CD4-positive, alpha-beta T cell (primary cell): ENCODE results near the gene MORN5. TPM values are rescaled to one million over a fixed set of nuclear protein-coding genes. Genes with fewer than 3 reads are reported as not detected.

Source experiments
- ATAC-seq: fragments of 200-7000 bp; cut with Tn5 transposase; one replicate; pipeline ENCODE4 v1.10.0; 2022; ENCODE audit warnings: mild to moderate bottlenecking; ENCODE audit not compliant: poor library complexity
- CTCF ChIA-PET: fragments of 350-600 bp; sonication (Branson Sonifier 250); formaldehyde crosslinking; loops from one replicate; lab custom pipeline; 2021; ENCODE audit warnings: antibody characterized with exemption, inconsistent platforms; lab: Charles Lee
- POLR2A ChIA-PET: fragments of 350-600 bp; sonication (Branson Sonifier 250); formaldehyde crosslinking; loops from one replicate; lab custom pipeline; 2021; ENCODE audit warnings: antibody characterized with exemption, inconsistent platforms; lab: Charles Lee
- DNase-seq, 14 experiments: peaks; one replicate each; pipeline ENCODE4 v3.0.0-alpha.2; 2013 to 2020; ENCODE audit warnings: mixed read lengths in 2 of 14
- H3K27ac ChIP-seq, 2 donors: one replicate each; pipeline versions ENCODE4 v1.5.1 to v1.7.0; 2013; ENCODE audit warnings: low read length in 2 of 2, low read depth in 1 of 2, mild to moderate bottlenecking in 1 of 2
- H3K27me3 ChIP-seq, 2 experiments: 1 replicate in 1 of 2; 2 replicates in 1 of 2; pipeline versions ENCODE4 v1.6.1 to v1.7.0; 2013; ENCODE audit warnings: low read length in 2 of 2, control low read depth in 1 of 2, mild to moderate bottlenecking in 1 of 2, moderate library complexity in 1 of 2; ENCODE audit not compliant: insufficient read depth in 2 of 2, control insufficient read depth in 1 of 2
- H3K36me3 ChIP-seq: one replicate; pipeline ENCODE4 v1.6.1; 2013; ENCODE audit warnings: low read length, control low read depth; ENCODE audit not compliant: insufficient read depth
- H3K4me1 ChIP-seq: one replicate; pipeline ENCODE4 v1.6.1; 2013; ENCODE audit warnings: low read length, control low read depth; ENCODE audit not compliant: insufficient read depth
- H3K4me3 ChIP-seq: one replicate; pipeline ENCODE4 v1.5.1; 2013; ENCODE audit warnings: mild to moderate bottlenecking, low read length, moderate library complexity
- H3K9me3 ChIP-seq, 2 experiments: 1 replicate in 1 of 2; 2 replicates in 1 of 2; pipeline versions ENCODE4 v1.6.1 to v1.7.0; 2013; ENCODE audit warnings: low read length in 2 of 2, mild to moderate bottlenecking in 2 of 2, control low read depth in 1 of 2, moderate library complexity in 1 of 2; ENCODE audit not compliant: control insufficient read depth in 1 of 2, insufficient read depth in 1 of 2
- H3K27ac Mint-ChIP-seq: one replicate; pipeline ENCODE4 v1.8.0; 2020; ENCODE audit warnings: mixed read lengths
- H3K27me3 Mint-ChIP-seq: one replicate; pipeline ENCODE4 v1.8.0; 2021; ENCODE audit warnings: mixed read lengths
- H3K36me3 Mint-ChIP-seq: one replicate; pipeline ENCODE4 v1.8.0; 2021; ENCODE audit warnings: low read depth, mixed read lengths
- H3K4me1 Mint-ChIP-seq: one replicate; pipeline ENCODE4 v1.8.0; 2021; ENCODE audit warnings: low read depth, mixed read lengths
- H3K4me3 Mint-ChIP-seq: one replicate; pipeline ENCODE4 v1.8.0; 2020; ENCODE audit warnings: mild to moderate bottlenecking, mixed read lengths
- H3K9me3 Mint-ChIP-seq: one replicate; pipeline ENCODE4 v1.8.0; 2020; ENCODE audit warnings: mixed read lengths
- intact Hi-C, 2 experiments: fragments of 100-400 bp; cut with DNase I in 1 of 2; cut with micrococcal nuclease in 1 of 2; formaldehyde crosslinking; loops; one replicate each; pipeline versions ENCODE4 v1.15.1 to v1.9.0; 2023 to 2025; cut with DNase I, micrococcal nuclease
- total RNA-seq, 174 experiments: library from RNA in 2 of 174; stranded (reverse) in 2 of 174; gene quantifications; one replicate each; pipeline ENCODE4 v1.2.3 and lab custom pipeline; 2021 to 2026
- TF ChIP-seq, protein P1 (sequence below): fragments of 200-600 bp; IDR thresholded peaks from one replicate; pipeline ENCODE4 v1.8.0; 2022; ENCODE audit warnings: antibody characterized with exemption, mild to moderate bottlenecking

MORN5 gene
- total RNA-seq, 2 experiments from 2014 or later, result not detected

DNA sequence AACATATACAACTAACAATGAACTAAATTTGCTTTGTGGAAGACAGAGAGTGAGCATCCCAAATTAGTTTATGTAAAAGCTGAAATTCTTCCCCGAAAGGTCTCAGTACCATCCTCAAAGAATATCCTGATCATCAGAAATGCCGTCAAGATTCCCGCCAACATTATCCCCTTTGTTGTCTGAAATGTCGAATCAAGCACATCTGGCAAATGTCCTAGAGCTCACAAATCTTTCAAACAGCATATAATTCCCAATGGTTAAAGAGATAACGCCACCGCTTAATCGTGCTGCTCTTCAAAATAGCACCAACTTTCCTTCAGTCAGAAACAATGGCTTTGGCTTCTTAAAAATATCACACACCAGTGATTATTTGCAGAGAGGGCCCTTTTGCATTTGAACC is 23.8 kb downstream of the MORN5 start:
- no peaks in the 10 kb centered on the region for H3K9me3 ChIP-seq
- no peak overlapping the region for H3K27ac Mint-ChIP-seq
- peaks cover 12% of the 10 kb centered on the region for H3K27me3 Mint-ChIP-seq
- H3K4me3 Mint-ChIP-seq, result no peak overlapping the region
- H3K27ac ChIP-seq, result no peak overlapping the region
- peaks cover 0 to 4% of the 10 kb centered on the region in 2 experiments for H3K27me3 ChIP-seq
- no peaks in the 10 kb centered on the region for H3K36me3 Mint-ChIP-seq
- ChIA-PET POLR2A (no interaction called here), CTCF (no interaction called here)
- no peaks in the 10 kb centered on the region for H3K4me1 ChIP-seq
- no peak for DNase-seq
- no peaks in the 10 kb centered on the region for H3K4me1 Mint-ChIP-seq
- no peak overlapping the region for H3K4me3 ChIP-seq
- no peak for ATAC-seq
- H3K36me3 ChIP-seq, result no peaks in the 10 kb centered on the region
- intact Hi-C loops, result no loop called here
- TF ChIP-seq, protein P1, sequence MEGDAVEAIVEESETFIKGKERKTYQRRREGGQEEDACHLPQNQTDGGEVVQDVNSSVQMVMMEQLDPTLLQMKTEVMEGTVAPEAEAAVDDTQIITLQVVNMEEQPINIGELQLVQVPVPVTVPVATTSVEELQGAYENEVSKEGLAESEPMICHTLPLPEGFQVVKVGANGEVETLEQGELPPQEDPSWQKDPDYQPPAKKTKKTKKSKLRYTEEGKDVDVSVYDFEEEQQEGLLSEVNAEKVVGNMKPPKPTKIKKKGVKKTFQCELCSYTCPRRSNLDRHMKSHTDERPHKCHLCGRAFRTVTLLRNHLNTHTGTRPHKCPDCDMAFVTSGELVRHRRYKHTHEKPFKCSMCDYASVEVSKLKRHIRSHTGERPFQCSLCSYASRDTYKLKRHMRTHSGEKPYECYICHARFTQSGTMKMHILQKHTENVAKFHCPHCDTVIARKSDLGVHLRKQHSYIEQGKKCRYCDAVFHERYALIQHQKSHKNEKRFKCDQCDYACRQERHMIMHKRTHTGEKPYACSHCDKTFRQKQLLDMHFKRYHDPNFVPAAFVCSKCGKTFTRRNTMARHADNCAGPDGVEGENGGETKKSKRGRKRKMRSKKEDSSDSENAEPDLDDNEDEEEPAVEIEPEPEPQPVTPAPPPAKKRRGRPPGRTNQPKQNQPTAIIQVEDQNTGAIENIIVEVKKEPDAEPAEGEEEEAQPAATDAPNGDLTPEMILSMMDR, result no peak
- no peaks in the 10 kb centered on the region for H3K9me3 Mint-ChIP-seq

DNA sequence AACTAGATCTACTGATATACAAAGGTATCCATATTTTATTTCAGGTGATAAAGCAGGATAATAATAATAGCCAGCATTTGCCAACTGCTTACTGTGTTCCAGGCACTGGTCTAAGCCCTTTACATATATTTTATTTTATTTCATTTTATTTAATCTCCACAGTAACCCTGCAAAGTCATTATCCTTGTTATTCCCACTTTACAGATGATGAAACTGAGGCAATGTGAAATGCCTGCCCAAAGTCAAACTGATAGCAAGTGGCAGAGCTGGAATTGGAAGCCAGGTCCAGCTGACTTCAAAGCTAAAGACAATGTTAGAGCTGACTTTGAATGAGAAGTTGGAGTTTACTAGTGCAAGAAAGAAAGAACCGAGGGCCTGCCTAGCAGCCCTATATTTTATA is 24.8 kb downstream of the MORN5 start:
- Histone ChIP-seq H3K36me3 (no peaks in the 10 kb centered on the region), H3K9me3 (no peaks in the 10 kb centered on the region), H3K27ac (no peak overlapping the region), H3K4me3 (no peak overlapping the region), H3K4me1 (no peaks in the 10 kb centered on the region), H3K27me3 (peaks cover 0 to 4% of the 10 kb centered on the region in 2 experiments)
- no peak for DNase-seq
- Mint-ChIP-seq H3K36me3 (no peaks in the 10 kb centered on the region), H3K27ac (no peak overlapping the region), H3K4me1 (no peaks in the 10 kb centered on the region), H3K4me3 (no peak overlapping the region), H3K9me3 (no peaks in the 10 kb centered on the region), H3K27me3 (peaks cover 12% of the 10 kb centered on the region)
- CTCF ChIA-PET, result no interaction called here
- ATAC-seq, result no peak
- POLR2A ChIA-PET, result no interaction called here
- intact Hi-C loops, result no loop called here
- TF ChIP-seq, protein P1, result no peak

DNA sequence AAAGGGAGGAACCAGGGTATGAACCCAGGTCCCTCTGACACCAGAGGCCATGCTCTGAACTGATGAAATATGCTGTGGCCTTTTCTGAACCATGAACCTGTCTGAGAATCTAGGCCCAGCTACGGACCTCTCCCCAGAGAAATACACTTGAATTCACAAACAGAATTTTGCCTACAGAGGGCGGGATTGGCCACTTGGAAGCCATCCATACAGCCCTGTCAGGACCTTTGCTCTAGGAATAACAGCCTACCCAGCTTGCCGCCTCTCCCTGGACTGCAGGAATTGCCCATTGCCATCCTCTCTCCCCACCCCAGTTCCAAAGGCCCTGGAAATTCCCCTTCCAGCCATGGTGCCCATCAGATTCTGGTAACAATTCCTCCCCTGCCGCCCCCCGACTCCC is 26.6 kb downstream of the MORN5 start:
- intact Hi-C loops, result no loop called here
- no peaks in the 10 kb centered on the region for H3K36me3 ChIP-seq
- no peaks in the 10 kb centered on the region for H3K9me3 ChIP-seq
- H3K27me3 Mint-ChIP-seq, result peaks cover 4% of the 10 kb centered on the region
- H3K9me3 Mint-ChIP-seq, result no peaks in the 10 kb centered on the region
- H3K27ac Mint-ChIP-seq, result no peak overlapping the region
- no peaks in the 10 kb centered on the region for H3K4me1 ChIP-seq
- CTCF ChIA-PET, result no interaction called here
- peaks cover 0 to 4% of the 10 kb centered on the region in 2 experiments for H3K27me3 ChIP-seq
- no peak overlapping the region for H3K4me3 ChIP-seq
- no peaks in the 10 kb centered on the region for H3K36me3 Mint-ChIP-seq
- ATAC-seq (no peak), DNase-seq (no peak)
- no peaks in the 10 kb centered on the region for H3K4me1 Mint-ChIP-seq
- H3K4me3 Mint-ChIP-seq, result no peak overlapping the region
- no peak overlapping the region for H3K27ac ChIP-seq
- TF ChIP-seq, protein P1, result no peak
- POLR2A ChIA-PET, result no interaction called here
